Peyer's patch (tissue), 4 donors: Measurements from ENCODE around the gene MEMO1. TPM values are rescaled to one million over a fixed set of nuclear protein-coding genes. Genes with fewer than 3 reads are reported as not detected.
"Not testable (repeated sequence)": the region's sequence is repeated elsewhere in the genome, so short reads cannot be mapped to it uniquely, and the experiment has no call there.

Experiments
- DNase-seq, 3 donors: peaks; one replicate each; pipeline ENCODE4 v3.0.0-alpha.2; 2017 to 2019
- H3K27ac ChIP-seq, 4 donors: fragments of 200-600 bp; sonication (generic); one replicate each; pipeline ENCODE4 v1.5.1; 2016 to 2019
- H3K27me3 ChIP-seq, 2 donors: fragments of 200-600 bp; sonication (generic); one replicate each; pipeline ENCODE4 v1.5.1; 2019
- H3K36me3 ChIP-seq, 3 donors: fragments of 200-600 bp; sonication (generic); one replicate each; pipeline ENCODE4 v1.5.1; 2016 to 2019
- H3K4me1 ChIP-seq, 4 donors: fragments of 200-600 bp; sonication (generic); one replicate each; pipeline ENCODE4 v1.5.1; 2016 to 2019
- H3K4me3 ChIP-seq, 4 donors: fragments of 200-600 bp; sonication (generic); 1 replicate in 3 of 4; 2 replicates in 1 of 4; pipeline ENCODE4 v1.5.1; 2016 to 2019; ENCODE audit warnings: mild to moderate bottlenecking in 1 of 4
- H3K9me3 ChIP-seq, 4 donors: fragments of 200-600 bp; sonication (generic); one replicate each; pipeline ENCODE4 v1.5.1; 2016 to 2019; ENCODE audit warnings: mild to moderate bottlenecking in 1 of 4
- CTCF ChIP-seq, 6 experiments: fragments of 450-650 bp in 4 of 6; fragments of 200-600 bp in 2 of 6; sonication (generic) in 1 of 6; IDR thresholded peaks; one replicate each; pipeline ENCODE4 v1.5.1; 2017 to 2019; ENCODE audit warnings: antibody characterized with exemption in 6 of 6, mild to moderate bottlenecking in 3 of 6, moderate library complexity in 1 of 6
- POLR2A ChIP-seq, 2 donors: fragments of 450-650 bp; IDR thresholded peaks; one replicate each; pipeline ENCODE4 v1.5.1; 2017; ENCODE audit warnings: antibody characterized with exemption in 2 of 2, mild to moderate bottlenecking in 2 of 2, moderate library complexity in 2 of 2
- total RNA-seq, 4 donors: library from RNA; depleted of rRNA; stranded (reverse); fragments of >200 nt; gene quantifications; one replicate each; pipeline ENCODE4 v1.1.0, GENCODE V29; 2016

MEMO1 gene
- total RNA-seq, 4 donors from 2014 or later, result 5.2 to 27.3 (median 21.7) TPM

GRCh38 chr2:31903109-31903780 lies 107.6 kb downstream of the MEMO1 start:
- no peak for DNase-seq
- no peaks in the 10 kb centered on the region for H3K27me3 ChIP-seq
- H3K4me3 ChIP-seq, result no peak overlapping the region
- no peaks in the 10 kb centered on the region for H3K4me1 ChIP-seq
- TF ChIP-seq CTCF (IDR thresholded peaks at IDR 0.05) (no peak), POLR2A (IDR thresholded peaks at IDR 0.05) (no peak)
- peaks cover 0 to 21% (median 0%) of the 10 kb centered on the region in 3 donors for H3K36me3 ChIP-seq
- H3K9me3 ChIP-seq, result no peaks in the 10 kb centered on the region
- H3K27ac ChIP-seq, result no peak overlapping the region

- Histone ChIP-seq H3K27me3 (no peaks in the 10 kb centered on the region), H3K36me3 (peaks cover 0 to 22% (median 0%) of the 10 kb centered on the region in 3 donors), H3K9me3 (no peaks in the 10 kb centered on the region), H3K27ac (no peak overlapping the region), H3K4me1 (no peaks in the 10 kb centered on the region), H3K4me3 (no peak overlapping the region)
- no peak for DNase-seq
- no peak for TF ChIP-seq CTCF (IDR thresholded peaks at IDR 0.05)
- no peak for TF ChIP-seq POLR2A (IDR thresholded peaks at IDR 0.05)
These were observed 108.9 kb downstream of the MEMO1 start for GRCh38 chr2:31901900-31902299.

GRCh38 chr2:31900156-31900555 lies 110.7 kb downstream of the MEMO1 start:
- H3K27me3 ChIP-seq, H3K4me3 ChIP-seq, DNase-seq, H3K4me1 ChIP-seq, H3K27ac ChIP-seq, H3K9me3 ChIP-seq: not testable (repeated sequence)
- H3K36me3 ChIP-seq, result peaks cover 0 to 22% (median 0%) of the 10 kb centered on the region in 3 donors

- not testable (repeated sequence) for DNase-seq, H3K4me1 ChIP-seq, H3K4me3 ChIP-seq, H3K27ac ChIP-seq, H3K27me3 ChIP-seq, H3K9me3 ChIP-seq
- peaks cover 0 to 22% (median 0%) of the 10 kb centered on the region in 3 donors for H3K36me3 ChIP-seq
These were observed 112.5 kb downstream of the MEMO1 start for GRCh38 chr2:31898346-31898745.

- not testable (repeated sequence) for H3K27me3 ChIP-seq, H3K9me3 ChIP-seq, H3K4me3 ChIP-seq, H3K4me1 ChIP-seq, DNase-seq, H3K27ac ChIP-seq
- H3K36me3 ChIP-seq, result peaks cover 0 to 22% (median 0%) of the 10 kb centered on the region in 3 donors
These were observed 113.5 kb downstream of the MEMO1 start for GRCh38 chr2:31897340-31897739.

GRCh38 chr2:31896293-31896692 lies 114.5 kb downstream of the MEMO1 start:
- H3K27me3 ChIP-seq, result no peaks in the 10 kb centered on the region
- no peak overlapping the region for H3K27ac ChIP-seq
- TF ChIP-seq CTCF (IDR thresholded peaks at IDR 0.05), result no peak
- no peak for TF ChIP-seq POLR2A (IDR thresholded peaks at IDR 0.05)
- no peaks in the 10 kb centered on the region for H3K9me3 ChIP-seq
- DNase-seq, result no peak
- H3K4me1 ChIP-seq, result no peaks in the 10 kb centered on the region
- H3K4me3 ChIP-seq, result no peak overlapping the region
- H3K36me3 ChIP-seq, result peaks cover 0 to 15% (median 0%) of the 10 kb centered on the region in 3 donors

GRCh38 chr2:31894656-31895055 lies 116.2 kb downstream of the MEMO1 start:
- DNase-seq, result no peak
- Histone ChIP-seq H3K9me3 (no peaks in the 10 kb centered on the region), H3K36me3 (peaks cover 0 to 8% (median 0%) of the 10 kb centered on the region in 3 donors), H3K27ac (no peak overlapping the region), H3K4me1 (no peaks in the 10 kb centered on the region), H3K4me3 (no peak overlapping the region), H3K27me3 (no peaks in the 10 kb centered on the region)
- TF ChIP-seq POLR2A (IDR thresholded peaks at IDR 0.05), result no peak
- no peak for TF ChIP-seq CTCF (IDR thresholded peaks at IDR 0.05)
